Left kidney (tissue), 8 donors: Measurements from ENCODE around the gene TBX22. TPM values are rescaled to one million over a fixed set of nuclear protein-coding genes. Genes with fewer than 3 reads are reported as not detected.
"Not testable (repeated sequence)": the region's sequence is repeated elsewhere in the genome, so short reads cannot be mapped to it uniquely, and the experiment has no call there.

Experiments
- DNase-seq: peaks from one replicate; pipeline ENCODE4 v3.0.0-alpha.2; 2013
- long read RNA-seq, 8 donors: transcript quantifications; one replicate each; lab custom pipeline, GENCODE V29; 2026
- polyA plus RNA-seq: library from polyadenylated mRNA; unstranded; fragments of 120-200 nt; gene quantifications from one replicate; pipeline ENCODE4 v1.2.1, GENCODE V29; 2013; ENCODE audit not compliant: insufficient read length

TBX22 gene, protein sequence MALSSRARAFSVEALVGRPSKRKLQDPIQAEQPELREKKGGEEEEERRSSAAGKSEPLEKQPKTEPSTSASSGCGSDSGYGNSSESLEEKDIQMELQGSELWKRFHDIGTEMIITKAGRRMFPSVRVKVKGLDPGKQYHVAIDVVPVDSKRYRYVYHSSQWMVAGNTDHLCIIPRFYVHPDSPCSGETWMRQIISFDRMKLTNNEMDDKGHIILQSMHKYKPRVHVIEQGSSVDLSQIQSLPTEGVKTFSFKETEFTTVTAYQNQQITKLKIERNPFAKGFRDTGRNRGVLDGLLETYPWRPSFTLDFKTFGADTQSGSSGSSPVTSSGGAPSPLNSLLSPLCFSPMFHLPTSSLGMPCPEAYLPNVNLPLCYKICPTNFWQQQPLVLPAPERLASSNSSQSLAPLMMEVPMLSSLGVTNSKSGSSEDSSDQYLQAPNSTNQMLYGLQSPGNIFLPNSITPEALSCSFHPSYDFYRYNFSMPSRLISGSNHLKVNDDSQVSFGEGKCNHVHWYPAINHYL
- polyA plus RNA-seq, result 3.1 TPM
- long read RNA-seq, donor 1, result 0 reads
- long read RNA-seq, donor 2, partial matches to known transcripts, result 0 of 1 reads
- long read RNA-seq, donor 2, other reads (novel, unspliced or antisense), result 0 of 1 reads
- long read RNA-seq, donor 3, result 0 reads
- long read RNA-seq, donor 4, result 0 reads
- long read RNA-seq, donor 5, result 0 reads
- long read RNA-seq, donor 6, result 0 reads
- long read RNA-seq, donor 7, result 0 reads
- long read RNA-seq, donor 8, result 0 reads

DNA sequence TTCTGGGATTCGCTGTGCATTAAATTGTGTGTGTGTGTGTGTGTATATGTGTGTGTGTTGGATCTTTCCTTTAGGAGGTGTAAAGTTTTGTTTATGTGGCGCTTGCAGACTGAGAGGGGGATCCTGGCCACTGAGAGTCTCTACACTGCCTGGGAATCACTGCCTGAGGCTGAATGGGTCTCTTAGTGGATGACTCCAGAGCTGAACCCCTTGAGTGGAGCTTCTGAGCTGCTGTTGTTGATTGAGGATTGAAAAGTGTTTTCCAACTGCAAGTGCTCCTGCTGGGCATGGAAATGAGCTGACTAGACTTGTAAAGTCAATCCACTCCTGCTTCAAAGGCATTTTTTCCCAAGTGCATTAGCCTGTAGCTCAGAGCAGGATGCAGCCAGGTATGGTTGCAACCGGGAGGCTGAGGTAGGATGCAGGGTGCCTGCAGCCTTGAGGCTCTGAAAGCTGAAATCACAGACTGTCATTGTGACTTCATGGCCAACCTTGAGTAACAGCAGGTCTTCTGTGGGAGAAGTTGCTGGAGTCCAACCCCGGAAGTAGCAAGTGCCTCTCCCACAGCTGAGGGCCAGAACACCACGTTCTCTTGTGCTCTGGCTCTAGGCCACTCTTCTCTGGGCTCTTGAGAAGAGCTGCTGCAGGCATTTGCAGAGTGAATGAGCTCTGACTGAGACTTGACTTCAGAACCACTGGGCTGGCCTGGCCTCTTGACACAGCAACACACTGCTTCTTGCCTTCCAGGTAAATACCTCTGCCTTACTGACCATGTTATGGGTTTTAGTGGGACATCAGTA, at the start of gene TBX22:
TSS of gene TBX22 (plus strand) at position 613 of the 800 bp plus-strand sequence. CDS start 7,517 bp downstream, outside the sequence.
- DNase-seq, result no peak

DNA sequence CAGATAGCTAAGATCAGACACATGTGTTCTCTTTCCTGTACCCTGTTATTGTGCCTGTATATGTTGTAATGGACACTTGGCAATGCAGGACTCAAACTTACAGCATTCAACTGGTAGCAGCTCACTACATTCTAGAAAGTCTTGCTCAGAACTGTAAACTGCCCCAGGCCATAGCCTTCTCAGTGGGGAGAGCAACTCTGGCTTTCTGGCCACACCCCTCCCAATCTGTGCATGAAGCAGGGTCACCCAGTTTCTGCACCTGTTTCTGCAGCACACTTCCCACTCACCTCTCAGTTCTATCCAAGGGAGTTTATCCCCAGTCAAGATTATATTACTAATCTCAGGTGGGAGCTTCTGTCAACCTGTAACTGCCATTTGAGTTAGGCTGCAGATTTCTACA, 38.9 kb upstream of the TBX22 start:
- DNase-seq, result no peak

- no peak for DNase-seq
Observed at GRCh38 chrX:80004458-80004857, 10.1 kb upstream of the TBX22 start.

GRCh38 chrX:80011522-80011921, 3.0 kb upstream of the TBX22 start:
- no peak for DNase-seq

DNA sequence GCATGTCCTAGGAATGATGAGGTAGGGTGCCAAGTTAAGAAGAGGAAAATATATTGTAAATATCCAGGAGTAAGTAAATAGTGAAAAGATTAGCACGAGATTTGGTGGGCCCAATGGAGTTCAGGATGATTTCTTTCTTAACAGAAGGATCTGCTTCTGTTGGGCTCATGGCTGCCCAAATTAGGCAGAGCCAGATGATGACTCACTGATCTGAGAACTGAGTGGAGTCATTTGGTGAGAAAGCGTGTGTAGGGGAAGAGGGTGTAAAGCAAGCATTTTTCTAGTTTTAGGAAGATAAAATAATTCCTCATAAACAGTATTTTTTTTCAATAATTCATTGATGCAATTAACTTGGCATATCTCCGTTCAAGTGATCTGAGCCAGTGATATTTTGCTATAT, 1.6 kb downstream of the TBX22 start:
- DNase-seq, result no peak

GRCh38 chrX:80021621-80022020, 7.1 kb downstream of the TBX22 start:
- peak; percentile 11 for DNase-seq

DNA sequence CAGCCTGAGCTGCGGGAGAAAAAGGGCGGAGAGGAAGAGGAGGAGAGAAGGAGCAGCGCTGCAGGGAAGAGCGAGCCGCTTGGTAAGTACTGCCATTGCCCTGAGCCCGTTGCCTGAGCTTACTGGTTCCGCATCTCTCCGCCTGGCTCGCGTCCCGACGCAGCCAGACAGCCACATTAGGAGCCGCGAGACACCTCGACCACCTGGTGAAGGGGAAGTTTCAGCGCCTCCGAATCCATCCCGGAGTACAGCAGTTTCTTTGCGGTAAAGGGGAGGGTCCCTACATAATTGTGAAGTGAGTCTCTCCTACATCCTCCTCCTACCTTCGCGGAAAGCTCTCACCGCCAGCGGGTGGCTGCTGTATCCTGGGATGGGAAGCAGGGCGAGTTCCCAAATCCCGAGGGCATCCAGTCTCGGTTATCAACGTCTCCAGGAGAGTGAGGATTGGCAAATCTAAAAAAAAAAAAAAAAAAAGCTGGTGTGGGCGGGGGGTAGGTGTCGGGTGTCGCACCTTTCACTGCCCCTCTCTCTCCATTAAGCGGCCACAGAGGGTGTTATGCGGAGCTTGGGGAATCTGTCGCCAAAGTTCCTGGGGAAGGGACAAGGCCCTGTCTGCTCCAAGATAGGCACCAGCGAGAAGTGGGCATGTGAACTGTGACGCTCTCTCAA, 7.9 kb downstream of the TBX22 start:
- DNase-seq, result peak; percentile 18

- no peak for DNase-seq
Observed at GRCh38 chrX:80026116-80026515, 11.6 kb downstream of the TBX22 start.

DNA sequence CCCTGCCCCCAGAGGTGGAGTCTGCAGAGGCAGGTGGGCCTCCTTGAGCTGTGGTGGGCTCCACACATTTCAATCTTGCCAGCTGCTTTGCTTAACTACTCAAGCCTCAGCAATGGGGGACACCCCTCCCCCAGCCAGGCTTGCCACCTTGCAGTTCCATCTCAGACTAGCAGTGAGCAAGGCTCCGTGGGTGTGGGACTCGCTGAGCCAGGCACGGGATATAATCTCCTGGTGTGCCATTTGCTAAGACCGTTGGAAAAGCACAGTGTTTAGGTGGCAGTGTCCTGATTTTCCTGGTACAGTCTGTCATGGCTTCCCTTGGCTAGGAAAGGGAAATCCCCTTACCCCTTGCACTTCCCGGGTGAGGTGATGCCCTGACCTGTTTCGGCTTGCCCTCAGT, 51.6 kb downstream of the TBX22 start:
- DNase-seq, result not testable (repeated sequence)

DNA sequence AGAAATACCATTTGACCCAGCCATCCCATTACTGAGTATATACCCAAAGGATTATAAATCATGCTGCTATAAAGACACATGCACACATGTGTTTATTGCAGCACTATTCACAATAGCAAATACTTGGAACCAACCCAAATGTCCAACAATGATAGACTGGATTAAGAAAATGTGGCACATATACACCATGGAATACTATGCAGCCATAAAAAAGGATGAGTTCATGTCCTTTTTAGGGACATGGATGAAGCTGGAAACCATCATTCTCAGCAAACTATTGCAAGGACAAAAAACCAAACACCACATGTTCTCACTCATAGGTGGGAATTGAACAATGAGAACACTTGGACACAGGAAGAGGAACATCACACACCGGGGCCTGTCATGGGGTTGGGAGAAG, 61.1 kb downstream of the TBX22 start:
- not testable (repeated sequence) for DNase-seq
